GM12801 (cell line): ENCODE measurements around the gene PARN.

Experiments used
- TF ChIP-seq, protein P1 (sequence below): IDR thresholded peaks from one replicate; pipeline ENCODE4 v1.5.1; 2011; ENCODE audit warnings: control low read depth; ENCODE audit not compliant: insufficient read length; ENCODE audit errors: extremely low read depth

Gene PARN

DNA sequence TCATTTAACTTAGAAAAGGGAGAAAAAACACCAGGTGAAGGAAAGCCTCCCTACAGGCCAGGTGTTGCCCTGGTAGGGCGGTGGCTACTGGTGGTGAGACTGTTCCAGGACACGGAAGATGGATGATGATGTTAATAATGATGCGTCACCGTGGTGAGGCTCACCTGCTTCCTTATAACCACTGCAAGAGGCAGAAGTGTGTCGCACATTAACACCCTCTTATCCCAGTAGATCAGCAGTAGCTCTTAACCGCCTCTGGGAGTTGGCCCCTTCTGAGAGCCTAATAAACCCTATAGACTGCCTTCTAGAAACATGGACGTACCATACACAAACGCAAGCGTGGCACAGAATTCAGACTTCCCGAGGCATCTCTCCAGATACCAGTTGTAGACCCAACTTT, 10.5 kb upstream of the PARN start:
- TF ChIP-seq, protein P1, sequence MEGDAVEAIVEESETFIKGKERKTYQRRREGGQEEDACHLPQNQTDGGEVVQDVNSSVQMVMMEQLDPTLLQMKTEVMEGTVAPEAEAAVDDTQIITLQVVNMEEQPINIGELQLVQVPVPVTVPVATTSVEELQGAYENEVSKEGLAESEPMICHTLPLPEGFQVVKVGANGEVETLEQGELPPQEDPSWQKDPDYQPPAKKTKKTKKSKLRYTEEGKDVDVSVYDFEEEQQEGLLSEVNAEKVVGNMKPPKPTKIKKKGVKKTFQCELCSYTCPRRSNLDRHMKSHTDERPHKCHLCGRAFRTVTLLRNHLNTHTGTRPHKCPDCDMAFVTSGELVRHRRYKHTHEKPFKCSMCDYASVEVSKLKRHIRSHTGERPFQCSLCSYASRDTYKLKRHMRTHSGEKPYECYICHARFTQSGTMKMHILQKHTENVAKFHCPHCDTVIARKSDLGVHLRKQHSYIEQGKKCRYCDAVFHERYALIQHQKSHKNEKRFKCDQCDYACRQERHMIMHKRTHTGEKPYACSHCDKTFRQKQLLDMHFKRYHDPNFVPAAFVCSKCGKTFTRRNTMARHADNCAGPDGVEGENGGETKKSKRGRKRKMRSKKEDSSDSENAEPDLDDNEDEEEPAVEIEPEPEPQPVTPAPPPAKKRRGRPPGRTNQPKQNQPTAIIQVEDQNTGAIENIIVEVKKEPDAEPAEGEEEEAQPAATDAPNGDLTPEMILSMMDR, result no peak

DNA sequence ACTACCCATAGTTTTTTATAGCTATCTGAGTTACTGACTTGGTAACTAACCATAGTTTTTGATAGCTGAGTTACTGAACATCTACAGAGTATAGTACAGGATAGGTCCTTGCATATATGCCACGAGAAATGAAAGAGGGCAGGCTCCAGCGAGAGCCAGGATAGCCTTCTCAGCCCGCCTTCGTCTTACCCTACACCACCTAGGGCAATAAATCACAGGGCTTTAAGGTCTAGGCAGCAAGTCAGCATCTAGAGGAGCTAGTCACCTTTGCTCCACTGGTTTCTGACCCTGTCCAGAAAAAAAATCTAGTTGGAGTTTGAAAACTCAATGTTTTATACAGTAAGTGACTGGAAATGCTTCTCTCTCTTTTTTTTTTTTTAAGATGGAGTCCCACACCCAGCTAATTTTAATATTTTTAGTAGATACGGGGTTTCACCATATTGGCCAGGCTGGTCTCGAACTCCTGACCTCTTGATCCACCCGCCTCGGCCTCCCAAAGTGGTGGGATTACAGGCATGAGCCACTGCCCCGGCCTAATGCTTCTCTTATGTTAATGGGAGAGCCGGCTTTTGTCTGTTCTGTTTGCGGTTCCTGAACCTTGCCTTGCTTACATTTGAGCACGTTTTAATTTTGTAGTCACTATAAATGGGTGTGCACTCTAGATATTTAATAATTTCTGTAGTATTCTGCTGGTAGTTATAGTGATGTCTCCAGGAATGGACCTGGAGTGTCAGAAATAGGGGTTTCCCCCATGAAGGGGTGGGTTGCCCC, 5.5 kb upstream of the PARN start:
- TF ChIP-seq, protein P1, result no peak

DNA sequence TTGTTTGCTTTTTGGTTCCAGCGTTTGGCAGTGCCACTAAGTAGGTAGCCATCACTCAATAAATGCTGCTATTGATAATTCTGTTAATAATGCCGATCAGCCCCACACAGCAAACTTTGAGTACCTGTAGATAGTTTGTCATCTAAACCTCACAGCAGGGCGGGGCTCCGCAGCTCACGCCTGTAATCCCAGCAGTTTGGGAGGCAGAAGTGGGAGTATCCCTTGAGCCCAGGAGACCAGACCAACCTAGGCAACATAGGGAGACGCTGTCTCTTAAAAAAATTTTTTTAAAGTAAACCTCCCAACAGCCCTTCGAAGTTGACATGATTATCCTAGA, 4.3 kb upstream of the PARN start:
- TF ChIP-seq, protein P1, result no peak

DNA sequence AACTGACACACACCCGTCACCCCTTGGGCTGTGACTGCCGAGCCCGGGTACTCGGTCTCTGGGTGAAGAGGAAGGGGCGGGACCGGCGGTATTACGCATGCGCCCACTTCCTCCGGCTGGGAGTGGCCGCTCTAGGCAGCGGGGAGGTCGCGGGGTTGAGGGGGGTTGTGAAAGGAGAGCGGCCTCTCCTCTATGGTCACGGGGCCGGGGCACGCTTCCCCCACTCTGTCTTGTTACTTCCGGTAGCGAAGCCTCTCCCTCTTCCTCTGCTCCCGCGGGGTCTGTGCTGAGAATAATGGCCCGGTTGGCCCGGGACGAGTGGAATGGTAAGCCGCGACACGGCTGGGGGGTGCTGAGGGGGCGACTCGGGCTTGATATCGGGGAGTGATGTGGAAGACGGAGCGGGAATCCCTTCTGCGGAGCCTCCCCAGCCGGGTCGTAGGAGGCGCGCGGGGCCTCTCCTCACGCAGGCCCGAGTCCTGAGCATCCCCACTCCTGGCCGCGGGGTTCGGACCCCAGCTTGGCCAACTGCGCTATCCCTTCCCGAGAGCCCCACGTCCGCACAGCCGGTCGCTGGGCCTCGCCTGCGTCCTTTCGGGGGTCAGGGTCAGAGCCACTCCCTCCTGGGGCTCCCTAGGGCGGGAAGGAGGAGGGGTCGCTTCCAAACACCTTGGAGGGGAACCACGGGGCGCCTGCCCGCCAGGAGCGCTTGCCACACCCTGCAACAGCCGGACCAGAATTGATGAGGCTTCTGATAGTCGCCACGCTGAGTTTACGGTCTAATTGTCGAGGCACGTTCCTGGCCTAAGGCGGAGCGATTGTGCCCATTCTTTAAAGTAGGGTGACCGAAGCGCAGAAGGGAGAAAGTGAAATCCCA, 2.9 kb upstream of the PARN start, which contains the start of gene BFAR:
Gene BFAR (plus strand): TSS at position 259 of the 877 bp plus-strand sequence. CDS start 11,396 bp downstream, outside the sequence.
- TF ChIP-seq, protein P1, result no peak

DNA sequence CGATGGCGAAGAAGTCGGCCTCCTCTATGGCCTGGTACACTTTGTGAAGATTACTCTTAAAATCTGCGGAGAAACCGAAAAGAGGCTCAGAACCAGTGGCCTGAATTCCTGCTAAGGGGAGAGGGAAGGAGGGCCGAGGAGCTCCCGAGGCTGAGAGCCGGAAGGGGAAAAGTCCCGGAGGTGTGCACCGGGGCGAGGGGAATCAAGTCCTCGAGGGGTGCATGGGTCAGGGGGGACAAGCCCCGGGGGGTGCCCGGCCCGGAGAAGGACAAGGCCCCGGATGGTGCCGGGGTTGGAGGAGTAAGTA, 495 bp downstream of the PARN start:
- TF ChIP-seq, protein P1, result no peak

DNA sequence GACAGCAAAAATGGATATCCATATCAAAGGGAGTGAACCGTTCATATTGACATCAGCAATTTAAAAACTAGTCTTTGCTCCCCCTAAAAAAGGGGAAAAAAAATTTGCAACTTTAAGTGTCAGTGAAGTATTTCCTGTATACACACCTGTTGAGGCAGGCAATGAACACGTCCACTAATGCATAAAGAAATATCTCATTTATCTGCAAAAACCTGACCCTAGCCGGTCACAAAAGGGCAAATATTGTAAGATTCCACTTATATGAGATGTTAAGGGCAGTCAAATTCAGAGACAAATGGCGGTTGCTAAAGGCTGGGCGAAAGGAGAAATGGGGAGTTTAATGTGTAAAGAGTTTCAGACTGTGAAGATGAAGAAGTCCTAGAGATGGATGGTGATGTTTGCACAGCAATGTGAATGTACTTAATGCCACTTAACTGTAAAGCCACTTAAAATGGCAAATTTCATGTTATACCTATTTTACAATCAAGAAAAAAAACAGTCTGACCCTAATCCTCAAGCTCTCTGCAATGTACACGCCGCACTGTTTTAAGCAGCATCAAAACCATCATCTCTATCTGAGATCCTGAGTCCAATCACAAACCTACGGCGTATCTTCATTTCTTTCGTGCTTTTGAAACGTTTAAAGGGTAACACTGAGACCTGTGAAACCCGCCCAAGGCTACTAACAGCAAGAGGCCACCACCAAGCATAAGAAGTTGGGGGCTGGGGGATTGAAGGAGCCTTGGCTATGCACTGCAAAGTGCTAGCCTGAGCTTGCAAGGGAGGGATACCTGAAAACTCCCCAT, 1.1 kb downstream of the PARN start:
- TF ChIP-seq, protein P1, result no peak

DNA sequence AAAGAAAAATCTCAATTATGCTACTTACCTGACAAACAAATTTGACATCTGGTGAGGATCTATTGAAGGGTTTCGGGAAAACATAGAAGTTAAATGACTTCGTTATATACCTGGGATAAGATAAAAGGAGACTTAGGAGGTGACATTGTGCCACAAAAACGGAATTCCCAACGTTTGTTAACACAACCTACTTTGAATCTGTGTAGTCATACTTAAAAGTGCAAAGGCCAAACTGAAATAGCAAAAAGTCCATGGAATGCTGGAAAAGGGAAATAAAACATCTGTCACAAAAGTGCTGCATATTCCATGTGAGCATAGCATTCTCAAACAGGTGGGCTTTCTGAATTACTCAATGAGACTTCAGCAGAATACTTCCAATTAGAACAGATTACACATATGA, 3.0 kb downstream of the PARN start:
- TF ChIP-seq, protein P1, result no peak
